NB4 (cell line): ENCODE measurements around the gene SPTAN1.

Experiments used
- POLR2A ChIP-seq: IDR thresholded peaks from 2 replicates; pipeline ENCODE4 v1.6.1; 2011; ENCODE audit warnings: mild to moderate bottlenecking; ENCODE audit not compliant: insufficient read length; ENCODE audit errors: extremely low read depth
- TF ChIP-seq, protein P1 (sequence below): IDR thresholded peaks from one replicate; pipeline ENCODE4 v1.5.1; 2012; ENCODE audit warnings: low read depth, low read length

DNA sequence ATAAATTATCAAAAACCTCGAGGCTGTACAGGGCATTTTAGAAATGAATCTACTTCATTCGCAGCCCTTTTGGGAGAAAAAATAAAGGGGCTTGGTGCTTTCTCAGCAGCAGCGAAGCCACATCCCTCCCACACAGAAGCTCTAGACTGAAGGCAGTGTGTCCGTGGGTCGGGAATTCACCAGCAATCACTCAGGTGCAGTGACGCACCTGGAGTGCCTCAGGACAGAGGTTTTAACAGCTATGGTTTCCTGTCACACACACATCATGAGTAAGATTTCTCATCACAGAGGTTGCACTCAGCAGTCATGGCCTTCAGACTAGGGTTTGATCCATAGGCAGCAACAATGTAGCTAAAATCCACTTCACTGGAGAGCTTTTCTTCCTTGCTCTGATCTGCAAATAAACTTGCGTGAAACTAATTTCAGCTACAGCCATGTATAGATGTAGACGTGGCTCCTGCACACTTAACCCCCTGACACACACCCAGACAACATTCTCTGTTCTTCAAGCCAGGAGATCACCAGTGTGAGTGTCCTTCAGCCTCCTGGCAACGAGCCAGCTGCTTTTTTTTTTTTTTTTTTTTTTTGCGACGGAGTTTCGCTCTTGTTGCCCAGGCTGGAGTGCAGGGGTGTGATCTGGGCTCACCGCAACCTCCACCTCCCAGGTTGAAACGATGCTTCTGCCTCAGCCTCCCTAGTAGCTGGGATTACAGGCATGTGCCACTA is 69.5 kb downstream of the SPTAN1 start:
- TF ChIP-seq, protein P1, sequence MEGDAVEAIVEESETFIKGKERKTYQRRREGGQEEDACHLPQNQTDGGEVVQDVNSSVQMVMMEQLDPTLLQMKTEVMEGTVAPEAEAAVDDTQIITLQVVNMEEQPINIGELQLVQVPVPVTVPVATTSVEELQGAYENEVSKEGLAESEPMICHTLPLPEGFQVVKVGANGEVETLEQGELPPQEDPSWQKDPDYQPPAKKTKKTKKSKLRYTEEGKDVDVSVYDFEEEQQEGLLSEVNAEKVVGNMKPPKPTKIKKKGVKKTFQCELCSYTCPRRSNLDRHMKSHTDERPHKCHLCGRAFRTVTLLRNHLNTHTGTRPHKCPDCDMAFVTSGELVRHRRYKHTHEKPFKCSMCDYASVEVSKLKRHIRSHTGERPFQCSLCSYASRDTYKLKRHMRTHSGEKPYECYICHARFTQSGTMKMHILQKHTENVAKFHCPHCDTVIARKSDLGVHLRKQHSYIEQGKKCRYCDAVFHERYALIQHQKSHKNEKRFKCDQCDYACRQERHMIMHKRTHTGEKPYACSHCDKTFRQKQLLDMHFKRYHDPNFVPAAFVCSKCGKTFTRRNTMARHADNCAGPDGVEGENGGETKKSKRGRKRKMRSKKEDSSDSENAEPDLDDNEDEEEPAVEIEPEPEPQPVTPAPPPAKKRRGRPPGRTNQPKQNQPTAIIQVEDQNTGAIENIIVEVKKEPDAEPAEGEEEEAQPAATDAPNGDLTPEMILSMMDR, result no peak
- no peak for TF ChIP-seq POLR2A
